Measurements from ENCODE around the gene FZR1. TPM values are rescaled to one million over a fixed set of nuclear protein-coding genes. Genes with fewer than 3 reads are reported as not detected.

Gene FZR1
- polyA plus RNA-seq, 2 of the 4 experiments (the other 2 are of a cell fraction), result 13.9 to 18.1 TPM

GRCh38 chr19:3526507-3527237 lies 20.6 kb downstream of the FZR1 start:
- 96% methylated on average over 15 of the region's 28 CpGs for WGBS (ENCODE audit: missing lambda C conversion rate)
- no peak overlapping the region for H3K27ac ChIP-seq
- no peaks in the 10 kb centered on the region for H3K4me1 ChIP-seq
- no peak for ATAC-seq
- FAIRE-seq, result no peak
- no peak for DNase-seq (ENCODE audit: low read depth in 1 of 2, low spot score in 1 of 2)
- H3K9me3 ChIP-seq, result no peaks in the 10 kb centered on the region
- H3K4me3 ChIP-seq, result no peak overlapping the region
- TF ChIP-seq, protein P1, sequence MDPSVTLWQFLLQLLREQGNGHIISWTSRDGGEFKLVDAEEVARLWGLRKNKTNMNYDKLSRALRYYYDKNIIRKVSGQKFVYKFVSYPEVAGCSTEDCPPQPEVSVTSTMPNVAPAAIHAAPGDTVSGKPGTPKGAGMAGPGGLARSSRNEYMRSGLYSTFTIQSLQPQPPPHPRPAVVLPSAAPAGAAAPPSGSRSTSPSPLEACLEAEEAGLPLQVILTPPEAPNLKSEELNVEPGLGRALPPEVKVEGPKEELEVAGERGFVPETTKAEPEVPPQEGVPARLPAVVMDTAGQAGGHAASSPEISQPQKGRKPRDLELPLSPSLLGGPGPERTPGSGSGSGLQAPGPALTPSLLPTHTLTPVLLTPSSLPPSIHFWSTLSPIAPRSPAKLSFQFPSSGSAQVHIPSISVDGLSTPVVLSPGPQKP (IDR thresholded peaks at IDR 0.05; ENCODE audit: low read depth, low read length), result no peak
- TF ChIP-seq SREBF2 (IDR thresholded peaks at IDR 0.05) (no peak), KDM5A (IDR thresholded peaks at IDR 0.05) (no peak), JUNB (IDR thresholded peaks at IDR 0.05) (no peak), BHLHE40 (IDR thresholded peaks at IDR 0.05; ENCODE audit: low read depth, low read length) (no peak), BCL3 (IDR thresholded peaks at IDR 0.05) (no peak), EHMT2 (IDR thresholded peaks at IDR 0.05; ENCODE audit: low read depth) (no peak), CBX8 (IDR thresholded peaks at IDR 0.05) (no peak), FOXS1 (CRISPR knock-in tag; IDR thresholded peaks at IDR 0.05) (no peak), HEYL (CRISPR knock-in tag; IDR thresholded peaks at IDR 0.05) (no peak), CHD2 (IDR thresholded peaks at IDR 0.05; ENCODE audit: low read length, partially characterized antibody) (no peak), MAZ (IDR thresholded peaks at IDR 0.05; ENCODE audit: borderline replicate concordance, low read depth, low read length) (no peak), NR3C1 (IDR thresholded peaks at IDR 0.05) (no peak)
- TF ChIP-seq, protein P2, sequence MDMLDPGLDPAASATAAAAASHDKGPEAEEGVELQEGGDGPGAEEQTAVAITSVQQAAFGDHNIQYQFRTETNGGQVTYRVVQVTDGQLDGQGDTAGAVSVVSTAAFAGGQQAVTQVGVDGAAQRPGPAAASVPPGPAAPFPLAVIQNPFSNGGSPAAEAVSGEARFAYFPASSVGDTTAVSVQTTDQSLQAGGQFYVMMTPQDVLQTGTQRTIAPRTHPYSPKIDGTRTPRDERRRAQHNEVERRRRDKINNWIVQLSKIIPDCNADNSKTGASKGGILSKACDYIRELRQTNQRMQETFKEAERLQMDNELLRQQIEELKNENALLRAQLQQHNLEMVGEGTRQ (IDR thresholded peaks at IDR 0.05), result no peak
- TF ChIP-seq, protein P3, sequence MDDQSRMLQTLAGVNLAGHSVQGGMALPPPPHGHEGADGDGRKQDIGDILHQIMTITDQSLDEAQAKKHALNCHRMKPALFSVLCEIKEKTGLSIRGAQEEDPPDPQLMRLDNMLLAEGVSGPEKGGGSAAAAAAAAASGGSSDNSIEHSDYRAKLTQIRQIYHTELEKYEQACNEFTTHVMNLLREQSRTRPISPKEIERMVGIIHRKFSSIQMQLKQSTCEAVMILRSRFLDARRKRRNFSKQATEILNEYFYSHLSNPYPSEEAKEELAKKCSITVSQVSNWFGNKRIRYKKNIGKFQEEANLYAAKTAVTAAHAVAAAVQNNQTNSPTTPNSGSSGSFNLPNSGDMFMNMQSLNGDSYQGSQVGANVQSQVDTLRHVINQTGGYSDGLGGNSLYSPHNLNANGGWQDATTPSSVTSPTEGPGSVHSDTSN (IDR thresholded peaks at IDR 0.05), result no peak
- ChIA-PET CTCF (interaction anchor here (0.9 to 1.3 kb wide), 4 partner anchors 10 to 97 kb away, joined by 3 to 5 read pairs (median 3); partner anchors contain the start of gene GIPC3), POLR2A (no interaction called here)
- no peak overlapping the region for H3K4me2 ChIP-seq

DNA sequence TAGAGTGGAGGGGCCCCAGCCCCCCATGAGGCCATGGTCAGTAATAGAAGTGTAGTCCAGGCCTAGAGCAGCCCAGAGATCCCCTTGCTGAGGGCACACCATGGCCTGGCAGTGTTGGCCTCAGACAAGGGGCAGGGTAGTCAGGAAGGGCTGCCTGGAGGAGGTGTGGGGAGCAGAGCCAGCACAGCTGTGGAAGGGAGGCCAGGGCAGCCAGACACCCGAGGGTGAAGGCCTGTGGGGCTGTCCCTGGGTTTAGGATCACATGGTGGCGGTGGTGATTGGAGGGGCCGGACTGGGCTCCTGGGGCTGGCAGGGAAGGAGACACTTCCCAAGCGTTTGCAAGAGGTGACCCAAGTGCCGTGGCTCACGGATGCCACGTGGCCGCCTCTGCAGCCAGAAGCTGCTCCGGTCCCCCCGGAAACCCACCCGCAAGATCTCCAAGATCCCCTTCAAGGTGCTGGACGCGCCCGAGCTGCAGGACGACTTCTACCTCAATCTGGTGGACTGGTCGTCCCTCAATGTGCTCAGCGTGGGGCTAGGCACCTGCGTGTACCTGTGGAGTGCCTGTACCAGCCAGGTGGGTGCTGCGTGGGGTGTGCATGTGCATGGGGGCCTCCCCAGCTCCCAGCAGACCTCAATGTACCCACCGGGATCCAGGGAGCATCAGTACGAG lies 21.3 kb downstream of the FZR1 start:
- ChIA-PET POLR2A (no interaction called here), CTCF (interaction anchor here (0.6 to 1.3 kb wide), 5 partner anchors 11 to 201 kb away, joined by 3 read pairs; partner anchors contain the start of gene GIPC3)
- H3K9me3 ChIP-seq, result no peaks in the 10 kb centered on the region
- no peak overlapping the region for H3K4me2 ChIP-seq
- TF ChIP-seq ZFP36 (IDR thresholded peaks at IDR 0.05; ENCODE audit: borderline replicate concordance, partially characterized antibody) (peak; percentile 32), MAZ (IDR thresholded peaks at IDR 0.05; ENCODE audit: borderline replicate concordance, low read depth, low read length) (no peak), TP53 (CRISPR knock-in tag; IDR thresholded peaks at IDR 0.05) (no peak), HES2 (IDR thresholded peaks at IDR 0.05) (no peak)
- no peaks in the 10 kb centered on the region for H3K4me1 ChIP-seq
- FAIRE-seq (no peak), ATAC-seq (no peak), DNase-seq (ENCODE audit: low read depth in 1 of 2, low spot score in 1 of 2) (no peak)
- no peak overlapping the region for H3K4me3 ChIP-seq
- no peak overlapping the region for H3K27ac ChIP-seq
- whole genome bisulfite sequencing (ENCODE audit: missing lambda C conversion rate), result 87% methylated on average over 6 of the region's 21 CpGs

All from A549 (cell line).